NB4 (cell line): ENCODE results near the gene LGSN.

ENCODE experiments used
- DNase-seq: peaks from one replicate; pipeline ENCODE4 v3.0.0; 2010; ENCODE audit warnings: low read depth
- H3K4me3 ChIP-seq: one replicate; pipeline ENCODE4 v1.5.1; 2011; ENCODE audit warnings: mild to moderate bottlenecking, low read depth, low read length, moderate library complexity
- CTCF ChIP-seq: IDR thresholded peaks from one replicate; pipeline ENCODE4 v1.5.1; 2012; ENCODE audit warnings: low read depth, low read length
- MYC ChIP-seq: IDR thresholded peaks from 2 replicates; pipeline ENCODE4 v1.6.1; 2011; ENCODE audit warnings: low read depth, low read length
- POLR2A ChIP-seq: IDR thresholded peaks from 2 replicates; pipeline ENCODE4 v1.6.1; 2011; ENCODE audit warnings: mild to moderate bottlenecking; ENCODE audit not compliant: insufficient read length; ENCODE audit errors: extremely low read depth
- TF ChIP-seq, protein P1 (sequence below): IDR thresholded peaks from 2 replicates; pipeline ENCODE4 v1.6.1; 2011; ENCODE audit warnings: low read depth, low read length

Gene LGSN

DNA sequence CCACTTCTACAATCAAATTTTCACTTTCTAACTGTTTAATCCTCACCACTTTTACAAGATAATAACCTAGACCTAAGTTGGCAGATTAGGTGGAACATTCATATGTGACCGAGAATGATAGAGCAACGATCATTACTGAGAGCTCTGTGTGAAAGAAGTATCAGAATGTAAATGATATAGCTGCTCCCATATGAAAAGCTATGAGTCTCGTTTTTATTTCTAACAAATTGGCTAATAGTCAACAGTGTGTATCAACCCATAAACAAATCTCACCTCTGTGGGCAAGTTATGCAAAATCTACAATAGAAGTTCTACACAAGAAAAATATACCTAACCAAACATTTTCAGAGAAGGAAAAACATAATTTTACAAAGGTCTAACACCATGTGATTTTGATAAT is 3.7 kb downstream of the LGSN start:
- TF ChIP-seq CTCF (no peak), POLR2A (no peak), MYC (no peak)
- TF ChIP-seq, protein P1, sequence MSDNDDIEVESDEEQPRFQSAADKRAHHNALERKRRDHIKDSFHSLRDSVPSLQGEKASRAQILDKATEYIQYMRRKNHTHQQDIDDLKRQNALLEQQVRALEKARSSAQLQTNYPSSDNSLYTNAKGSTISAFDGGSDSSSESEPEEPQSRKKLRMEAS: no peak
- no peak for DNase-seq
- H3K4me3 ChIP-seq: no peak overlapping the region

GRCh38 chr6:63313111-63313510 is 6.7 kb downstream of the LGSN start:
- DNase-seq: no peak
- TF ChIP-seq MYC: no peak
- no peak for TF ChIP-seq CTCF
- TF ChIP-seq, protein P1: no peak
- TF ChIP-seq POLR2A: no peak
- H3K4me3 ChIP-seq: no peak overlapping the region

DNA sequence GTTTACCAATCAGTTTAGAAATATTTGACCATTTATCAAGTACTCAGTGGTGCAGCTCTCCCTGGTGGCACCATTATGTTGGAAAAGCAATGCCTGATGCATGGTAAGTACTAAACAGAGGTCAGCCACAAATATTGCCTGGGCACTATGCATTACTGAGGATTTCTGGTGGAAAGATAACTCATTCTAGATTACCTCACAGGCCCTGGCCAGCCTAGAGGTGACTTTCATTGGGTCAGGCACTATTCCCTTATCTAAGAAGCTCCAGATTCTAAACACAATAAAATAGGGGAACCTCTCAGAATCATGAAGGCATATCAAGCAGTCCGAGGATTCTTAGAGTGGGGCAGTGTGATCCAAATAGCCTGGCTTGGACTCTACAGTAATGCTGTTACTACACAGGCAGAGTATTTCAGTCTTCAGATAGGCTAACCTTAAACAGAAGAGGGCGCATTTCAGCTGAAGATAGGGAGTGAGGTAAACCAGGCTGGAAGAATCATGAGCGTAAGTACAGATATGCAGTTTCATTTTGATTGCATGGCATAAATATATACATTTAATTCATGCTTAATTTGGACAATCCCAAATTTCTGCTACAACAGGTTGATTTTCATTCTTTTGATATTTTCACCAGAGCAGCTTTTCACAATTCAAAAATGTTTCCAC is 12.1 kb downstream of the LGSN start:
- TF ChIP-seq CTCF (peak; percentile 48), POLR2A (no peak)
- DNase-seq: peak; percentile 67
- no peak overlapping the region for H3K4me3 ChIP-seq

- no peak overlapping the region for H3K4me3 ChIP-seq
- DNase-seq: no peak
- TF ChIP-seq CTCF (no peak), MYC (no peak), POLR2A (no peak)
- TF ChIP-seq, protein P1: no peak
These were observed 13.4 kb downstream of the LGSN start for GRCh38 chr6:63306420-63306819.

- no peak overlapping the region for H3K4me3 ChIP-seq
- TF ChIP-seq, protein P1: no peak
- TF ChIP-seq CTCF (no peak), MYC (no peak)
- no peak for DNase-seq
These were observed 14.5 kb downstream of the LGSN start for GRCh38 chr6:63305277-63305676.

GRCh38 chr6:63303476-63303875 is 16.3 kb downstream of the LGSN start:
- DNase-seq: no peak
- TF ChIP-seq POLR2A (no peak), MYC (no peak), CTCF (no peak)
- TF ChIP-seq, protein P1: no peak
- H3K4me3 ChIP-seq: no peak overlapping the region
